Activated CD4-positive, alpha-beta T cell treated with anti-CD3 and anti-CD28 coated beads, Interleukin-10, Interleukin-2, amounts not matched to agents 100 ng/mL and 50 ng/mL, durations not matched to agents 16 hours and 8 hours (primary cell): Measurements from ENCODE around the gene FAM217B.

Source experiments
- DNase-seq: peaks from one replicate; pipeline ENCODE4 v3.0.0-alpha.2; 2020

Gene FAM217B, protein sequence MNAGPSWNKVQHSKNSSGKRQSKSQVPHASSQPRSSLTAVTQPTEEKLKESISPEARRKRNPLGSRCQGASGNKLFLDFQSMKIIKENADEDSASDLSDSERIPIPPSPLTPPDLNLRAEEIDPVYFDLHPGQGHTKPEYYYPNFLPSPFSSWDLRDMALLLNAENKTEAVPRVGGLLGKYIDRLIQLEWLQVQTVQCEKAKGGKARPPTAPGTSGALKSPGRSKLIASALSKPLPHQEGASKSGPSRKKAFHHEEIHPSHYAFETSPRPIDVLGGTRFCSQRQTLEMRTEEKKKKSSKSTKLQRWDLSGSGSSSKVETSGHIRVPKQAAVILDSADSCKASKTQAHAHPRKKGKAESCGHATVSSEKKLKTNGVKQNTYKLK

DNA sequence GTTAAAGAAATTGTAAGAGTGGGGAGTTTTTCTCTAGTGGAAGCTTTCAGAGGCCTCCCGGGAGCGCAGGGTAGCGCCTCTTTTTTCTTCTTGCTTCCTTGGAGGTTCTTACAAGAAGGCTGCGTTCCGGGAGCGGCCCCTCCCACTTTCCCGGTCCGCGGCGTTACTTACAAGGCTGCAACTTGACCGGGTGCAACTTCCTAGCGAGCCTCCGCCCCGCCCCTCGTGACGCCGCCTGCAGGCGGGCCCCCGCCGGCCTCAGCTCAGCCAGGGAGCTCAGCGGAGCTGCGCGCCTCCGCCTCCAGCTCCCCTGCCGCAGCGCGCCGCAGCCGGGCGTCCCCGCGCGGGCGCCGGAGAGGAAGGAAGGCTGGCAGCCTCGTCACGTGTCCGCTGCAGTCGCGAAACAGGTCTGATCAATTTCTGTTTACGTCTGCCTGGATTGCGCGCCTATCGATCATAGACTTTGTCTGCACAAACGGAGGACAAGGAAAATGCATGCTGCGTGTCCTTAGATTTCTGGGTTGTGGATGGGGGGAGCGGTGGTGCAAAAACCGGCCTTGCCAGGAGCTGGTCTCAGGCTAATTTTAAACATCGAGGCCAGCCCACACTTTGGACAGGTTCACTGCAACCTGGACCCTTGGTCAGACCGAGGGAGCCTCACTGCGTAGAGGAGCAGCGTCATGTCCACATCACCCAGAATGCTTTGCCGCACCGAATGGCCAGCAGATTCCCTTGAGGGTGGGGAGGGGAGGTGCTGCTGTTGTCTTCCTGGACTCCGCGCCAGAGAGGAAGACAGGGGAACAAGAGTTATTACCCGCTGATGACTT is at the start of gene FAM217B, which contains the start of gene PPP1R3D:
FAM217B (plus strand) TSS at position 261 of the 827 bp plus-strand sequence. CDS start 3,555 bp downstream, outside the sequence.
PPP1R3D (minus strand) TSS at position 177 of the 827 bp plus-strand sequence. CDS start 374 bp downstream, outside the sequence.
- DNase-seq = peak; percentile 96

DNA sequence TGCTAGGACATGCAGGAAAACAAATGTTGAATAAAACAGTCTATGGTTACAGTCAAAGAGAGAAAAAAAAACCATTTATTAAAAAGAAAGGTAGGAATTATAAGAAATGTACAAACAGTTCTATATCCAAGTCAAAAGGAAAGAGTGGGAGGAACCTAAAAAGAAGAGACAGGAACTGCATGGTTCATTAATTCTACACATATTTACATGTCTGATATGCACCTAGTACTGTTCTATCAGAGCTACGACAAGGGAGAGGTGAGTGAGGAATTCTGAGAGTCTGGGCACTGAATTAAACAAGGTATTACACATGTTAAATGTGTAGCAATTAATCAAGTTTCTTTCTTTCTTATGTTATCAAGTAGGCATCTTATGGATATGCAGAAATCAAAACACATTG is 48.6 kb upstream of the FAM217B start:
- DNase-seq = no peak

DNA sequence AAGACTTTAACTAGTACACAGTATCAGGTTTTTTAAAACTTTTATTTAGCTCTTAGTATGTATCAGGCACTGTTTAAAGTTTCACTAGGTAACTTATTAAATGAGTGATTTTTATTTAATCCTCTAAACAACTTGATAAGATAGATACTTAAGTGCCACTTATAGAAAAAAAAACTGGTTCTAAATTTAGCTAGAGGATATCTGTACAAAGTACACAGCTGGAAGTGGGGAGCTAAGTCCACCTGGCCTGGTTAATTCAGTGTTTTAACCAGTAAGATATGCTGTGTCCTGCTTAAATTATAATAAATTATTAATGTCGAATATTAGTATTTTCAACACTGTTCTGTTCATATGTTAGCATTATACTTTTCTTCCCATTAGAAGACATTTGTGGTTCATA is 44.3 kb upstream of the FAM217B start:
- no peak for DNase-seq

DNA sequence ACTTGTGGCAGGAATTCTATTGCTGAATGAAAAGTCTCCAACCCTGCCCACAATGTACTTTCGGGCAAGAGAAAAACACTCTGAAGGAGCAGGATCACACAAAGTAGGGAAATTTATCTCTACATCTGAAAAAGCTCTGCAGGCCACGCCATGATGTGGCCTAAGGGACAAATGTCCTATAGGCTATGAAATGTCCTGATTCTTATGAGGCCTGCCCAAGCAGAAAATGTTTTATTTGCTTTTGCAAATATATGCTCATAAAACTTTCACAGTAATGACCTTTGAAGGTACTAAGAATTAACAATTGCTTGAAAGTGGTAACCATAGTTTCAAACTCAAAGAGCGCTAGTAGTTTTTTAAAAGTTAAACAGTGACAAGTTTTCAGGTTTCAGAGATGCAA is 37.7 kb upstream of the FAM217B start:
- DNase-seq = no peak

DNA sequence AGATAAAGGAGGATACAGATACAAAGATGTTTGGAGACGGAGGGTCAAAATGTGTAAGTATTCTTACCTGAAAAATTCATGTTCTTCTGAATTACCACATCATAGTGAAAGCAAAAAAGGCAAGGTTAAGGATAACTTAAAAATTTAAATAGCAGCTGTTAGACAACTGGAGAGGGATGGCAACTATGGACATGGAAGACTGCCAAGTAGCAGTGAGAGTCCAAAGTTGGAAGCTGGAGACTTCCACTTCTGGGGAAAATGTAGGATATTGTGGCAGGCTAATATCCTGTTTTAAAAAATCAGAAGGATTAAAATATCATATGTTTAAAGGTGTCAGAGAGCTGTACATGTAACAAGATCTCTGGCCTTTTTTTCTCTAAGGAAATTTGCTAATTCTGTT is 36.6 kb upstream of the FAM217B start:
- DNase-seq = no peak

GRCh38 chr20:59908855-59909254 is 31.3 kb upstream of the FAM217B start:
- DNase-seq = no peak

DNA sequence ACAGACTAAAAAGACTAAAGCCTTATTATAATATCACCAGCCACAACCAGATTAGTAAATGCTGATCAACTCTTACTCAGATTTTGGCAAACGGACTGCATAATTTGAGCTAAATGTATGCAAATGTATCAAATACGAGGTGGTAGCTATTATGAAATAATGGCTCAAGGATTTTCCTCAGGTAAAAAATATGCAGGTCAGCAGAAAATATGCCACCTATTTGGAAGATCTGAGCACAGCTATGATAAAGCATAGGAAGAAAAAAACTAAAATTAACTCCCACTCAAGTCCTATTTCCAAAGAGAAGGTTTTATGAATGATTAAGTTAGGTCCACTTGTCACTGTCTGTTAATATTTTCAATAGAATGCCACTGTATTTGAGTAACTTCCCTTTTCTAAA is 29.1 kb upstream of the FAM217B start:
- no peak for DNase-seq

DNA sequence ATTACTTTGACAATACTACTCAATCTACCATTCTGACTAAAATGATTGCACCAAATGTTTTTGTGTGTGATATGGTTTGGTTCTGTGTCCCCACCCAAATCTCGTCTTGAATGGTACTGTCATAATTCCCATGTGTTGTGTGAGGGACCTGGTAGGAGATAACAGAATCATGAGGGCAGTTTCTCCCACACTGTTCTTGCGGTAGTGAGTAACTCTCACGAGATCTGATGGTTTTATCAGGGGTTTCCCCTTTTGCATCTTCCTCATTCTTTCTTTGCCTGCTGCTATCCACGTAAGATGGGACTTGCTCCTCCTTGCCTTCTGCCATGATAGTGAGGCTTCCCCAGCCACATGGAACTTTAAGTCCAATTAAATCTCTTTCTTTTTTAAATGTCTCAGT is 27.6 kb upstream of the FAM217B start:
- DNase-seq = no peak

DNA sequence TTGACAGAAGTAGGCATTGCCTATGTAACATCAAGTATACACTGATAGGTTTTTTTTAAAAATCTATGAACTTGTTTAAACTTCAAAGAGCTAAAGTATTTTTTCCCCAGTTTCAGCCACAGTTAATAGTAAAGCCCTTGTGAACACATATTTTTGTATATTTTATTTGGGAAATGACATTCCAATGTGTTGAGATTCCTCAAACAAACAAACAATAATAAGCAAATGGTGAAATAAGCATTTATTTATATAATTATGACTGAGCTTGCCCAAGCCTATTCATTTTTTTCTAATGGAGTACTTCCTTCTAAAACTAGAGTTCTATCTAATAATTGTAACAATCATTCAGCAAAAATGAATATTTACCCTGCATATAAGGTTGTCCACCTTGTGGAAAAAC is 19.2 kb upstream of the FAM217B start:
- DNase-seq = no peak

DNA sequence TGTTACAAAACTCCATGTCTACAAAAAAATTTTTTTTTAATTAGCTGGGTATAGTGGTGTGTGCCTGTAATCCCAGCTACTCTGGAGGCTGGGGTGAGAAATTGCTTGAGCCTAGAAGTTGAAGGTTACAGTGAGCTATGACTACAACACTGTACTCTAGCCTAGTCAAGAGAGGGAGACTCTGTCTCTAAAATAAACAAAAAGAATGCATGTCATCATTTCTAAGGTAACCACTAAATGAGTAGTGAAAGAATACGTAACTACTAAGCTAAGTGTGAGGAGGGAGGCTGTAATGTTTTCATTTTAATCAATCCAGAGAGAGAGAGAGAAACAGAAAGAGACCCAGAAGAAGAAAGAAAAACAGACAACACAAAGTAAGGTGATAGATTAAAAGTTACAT is 16.7 kb upstream of the FAM217B start:
- no peak for DNase-seq

GRCh38 chr20:59925359-59925758 is 14.8 kb upstream of the FAM217B start:
- DNase-seq = no peak

GRCh38 chr20:59925899-59926298 is 14.3 kb upstream of the FAM217B start:
- DNase-seq = no peak

GRCh38 chr20:59931511-59932312 is 8.5 kb upstream of the FAM217B start:
- DNase-seq = no peak

- DNase-seq = no peak
Observed at GRCh38 chr20:59932616-59933295, 7.4 kb upstream of the FAM217B start.

GRCh38 chr20:59933296-59933848 is 6.8 kb upstream of the FAM217B start, which contains the start of gene SYCP2:
Gene SYCP2, minus strand, starts transcription at chr20:59933637. Its CDS starts 11,224 bp downstream, at chr20:59922413.
- peak; percentile 48 for DNase-seq

- peak; percentile 83 for DNase-seq
Observed at GRCh38 chr20:59933849-59934585, 6.2 kb upstream of the FAM217B start.

DNA sequence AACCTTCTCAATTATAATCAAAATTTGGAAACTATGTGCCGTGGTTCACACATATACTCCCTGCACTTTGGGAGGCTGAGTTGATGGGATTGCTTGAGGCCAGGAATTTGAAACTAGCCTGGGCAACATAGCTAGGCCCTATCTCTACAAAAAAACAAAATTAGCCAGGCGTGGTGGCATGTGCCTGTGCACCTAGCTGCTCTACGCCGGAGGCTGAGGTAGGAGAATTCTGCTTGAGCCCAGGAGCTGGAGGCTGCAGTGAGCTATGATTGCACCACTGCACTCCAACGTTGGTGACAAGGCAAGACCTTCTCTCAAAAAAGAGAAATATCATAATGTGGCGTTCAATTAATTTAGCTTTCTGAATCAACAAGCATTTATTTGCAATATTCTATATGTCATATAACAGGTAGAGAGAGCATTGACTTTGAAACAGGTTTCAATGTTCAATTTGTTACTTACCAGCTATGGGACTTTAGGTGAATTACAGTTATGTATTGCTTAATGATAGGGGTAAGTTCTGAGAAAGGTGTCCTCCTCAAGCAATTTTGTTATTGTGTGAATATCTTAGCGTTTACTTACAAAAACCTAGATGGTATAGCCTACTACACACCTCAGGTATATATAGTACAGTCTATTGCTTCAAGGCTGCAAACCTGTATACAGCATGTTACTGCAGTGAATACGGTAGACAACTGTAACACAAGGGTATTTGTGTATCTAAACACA is 4.6 kb upstream of the FAM217B start:
- no peak for DNase-seq

- no peak for DNase-seq
Observed at GRCh38 chr20:59936409-59936808, 3.8 kb upstream of the FAM217B start.

- no peak for DNase-seq
Observed at GRCh38 chr20:59937150-59937549, 3.0 kb upstream of the FAM217B start.

DNA sequence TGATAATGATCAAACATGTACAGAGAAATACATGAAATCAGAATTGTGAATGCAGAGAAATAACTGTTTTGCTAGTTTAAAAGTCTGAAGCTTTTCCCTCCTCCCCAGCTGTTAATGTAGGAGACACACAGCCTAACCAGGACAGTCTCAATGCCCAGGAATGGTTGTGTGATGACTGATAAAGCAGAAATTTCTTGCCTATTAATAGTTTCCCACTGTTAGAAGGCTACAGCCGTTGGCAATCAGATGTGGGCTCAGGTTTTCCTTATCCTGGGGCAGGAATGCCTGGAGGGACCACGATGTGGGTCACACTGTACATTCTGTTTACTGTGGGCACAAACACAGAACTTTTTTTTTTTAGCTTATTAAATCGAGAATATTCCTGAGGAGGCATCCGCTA is 2.0 kb upstream of the FAM217B start:
- DNase-seq = no peak

DNA sequence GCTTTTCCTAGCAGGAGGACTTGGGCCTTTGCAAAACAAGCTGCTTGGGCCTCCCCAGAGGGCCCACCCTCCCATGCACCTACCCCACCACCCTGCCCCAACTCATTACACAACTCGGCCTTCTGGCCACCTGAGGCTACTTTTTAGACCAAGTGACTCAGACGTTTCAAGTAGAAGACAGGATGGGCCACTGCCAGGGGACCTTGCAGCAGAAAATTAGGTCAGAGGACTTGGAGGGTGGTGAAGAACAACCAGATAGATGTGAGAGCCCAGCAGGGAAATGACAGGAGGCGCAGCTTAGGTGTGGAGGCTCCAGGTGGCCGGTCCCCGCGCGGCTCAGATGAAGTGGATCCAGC is 1.5 kb upstream of the FAM217B start:
- no peak for DNase-seq
